Epithelial cell of esophagus (primary cell): ENCODE results near the gene DNAJB9.

ENCODE experiments used
- DNase-seq: peaks from one replicate; pipeline ENCODE4 v3.0.0; 2010; ENCODE audit warnings: low read depth
- H3K4me3 ChIP-seq: 2 replicates; pipeline ENCODE4 v1.5.1; 2011; ENCODE audit warnings: mild to moderate bottlenecking, low read length, control low read depth
- CTCF ChIP-seq: IDR thresholded peaks from 2 replicates; pipeline ENCODE4 v1.5.1; 2011; ENCODE audit warnings: low read depth, mild to moderate bottlenecking, low read length, control low read depth, inconsistent platforms; ENCODE audit not compliant: insufficient read depth; ENCODE audit errors: missing control alignments

DNAJB9 gene

DNA sequence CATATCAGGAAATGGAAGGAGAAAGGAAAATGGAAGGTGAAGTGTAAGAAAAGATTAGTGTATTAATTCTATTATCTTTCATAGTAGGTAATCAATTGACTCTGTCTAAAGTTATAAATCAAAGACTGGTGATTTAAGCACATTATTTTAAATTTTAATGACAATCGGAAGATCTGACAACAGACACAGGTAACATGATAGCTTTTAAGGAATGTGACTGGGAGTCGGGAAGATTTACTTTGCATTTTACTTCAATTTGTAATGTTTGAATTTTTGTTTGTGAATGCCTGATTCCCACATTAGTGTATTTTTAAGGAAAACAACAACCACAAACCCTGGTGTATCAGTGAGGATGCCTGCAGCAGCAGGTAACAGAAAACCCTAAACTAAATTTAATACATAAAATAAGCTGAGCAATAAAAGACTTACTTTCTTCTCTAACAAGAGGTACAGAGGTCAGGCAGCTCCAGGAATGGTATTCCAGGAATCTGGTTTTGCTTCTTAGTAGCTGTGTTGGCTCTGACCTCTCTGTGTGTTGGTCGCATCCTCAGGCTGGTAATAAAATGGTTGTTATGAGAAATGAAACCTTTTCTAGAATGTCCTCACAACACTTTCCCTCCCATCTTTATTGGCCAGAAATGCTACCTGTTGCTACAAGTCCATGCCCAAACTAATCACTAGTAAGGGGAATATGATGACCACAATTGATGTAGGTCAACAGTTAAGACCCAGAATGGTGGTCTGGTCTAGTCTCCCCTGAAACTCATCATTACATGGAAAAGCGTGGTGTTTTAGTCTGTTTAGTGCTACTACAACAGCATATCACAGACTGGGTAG, 12.2 kb downstream of the DNAJB9 start:
- no peak for TF ChIP-seq CTCF
- DNase-seq, result no peak
- no peak overlapping the region for H3K4me3 ChIP-seq

- TF ChIP-seq CTCF, result no peak
Observed at GRCh38 chr7:108584211-108584610, 14.5 kb downstream of the DNAJB9 start.

GRCh38 chr7:108585843-108586242, 16.2 kb downstream of the DNAJB9 start:
- no peak for DNase-seq
- TF ChIP-seq CTCF, result no peak
- no peak overlapping the region for H3K4me3 ChIP-seq

More at GRCh38 chr7:108584211-108584610, 14.5 kb downstream of the DNAJB9 start:
- DNase-seq, result peak; percentile 14
- H3K4me3 ChIP-seq, result no peak overlapping the region

GRCh38 chr7:108586274-108586710, 16.6 kb downstream of the DNAJB9 start:
- H3K4me3 ChIP-seq, result no peak overlapping the region
- TF ChIP-seq CTCF, result no peak
- no peak for DNase-seq

GRCh38 chr7:108589199-108589598, 19.5 kb downstream of the DNAJB9 start:
- DNase-seq, result peak; percentile 33
- H3K4me3 ChIP-seq, result no peak overlapping the region
- TF ChIP-seq CTCF, result no peak

- no peak overlapping the region for H3K4me3 ChIP-seq
- peak; percentile 8 for DNase-seq
- no peak for TF ChIP-seq CTCF
Observed at GRCh38 chr7:108589874-108590273, 20.2 kb downstream of the DNAJB9 start.

GRCh38 chr7:108590606-108591005, 20.9 kb downstream of the DNAJB9 start:
- H3K4me3 ChIP-seq, result no peak overlapping the region
- DNase-seq, result no peak
- TF ChIP-seq CTCF, result no peak
